GM13977 (cell line): ENCODE data around the gene MESD.

ENCODE experiments used
- DNase-seq: peaks from one replicate; pipeline ENCODE4 v3.0.0; 2012; ENCODE audit warnings: low spot score
- CTCF ChIP-seq: IDR thresholded peaks from 2 replicates; pipeline ENCODE4 v1.5.1; 2012; ENCODE audit warnings: mild to moderate bottlenecking, control low read depth; ENCODE audit not compliant: insufficient read depth; ENCODE audit errors: extremely low read depth, missing control alignments
- in situ Hi-C: fragments of 300-500 bp; cut with MboI; formaldehyde crosslinking; loops from one replicate; pipeline ENCODE4 v1.12.0; 2022; ENCODE audit warnings: low sequenced_read_pairs, low pct_unique_long_range_greater_than_20kb, mixed read lengths, inconsistent platforms; ENCODE audit not compliant: unreplicated experiment

Gene MESD

GRCh38 chr15:80989518-80990478, at the start of gene MESD:
MESD (minus strand) TSS chr15:80989819; CDS start chr15:80989791, 28 bp downstream.
- DNase-seq, result peak; percentile 97
- in situ Hi-C loops, result loop anchor here (10.0 to 25.0 kb wide), 2 partner anchors 115 to 298 kb away; no protein-coding TSS in a partner anchor
- TF ChIP-seq CTCF, result no peak

- no peak for DNase-seq
- no peak for TF ChIP-seq CTCF
- in situ Hi-C loops, result no loop called here
Observed at GRCh38 chr15:81038975-81039607, 49.5 kb upstream of the MESD start.

- no peak for TF ChIP-seq CTCF
- DNase-seq, result no peak
- in situ Hi-C loops, result no loop called here
Observed at GRCh38 chr15:81037952-81038743, 48.5 kb upstream of the MESD start.

- TF ChIP-seq CTCF, result no peak
- in situ Hi-C loops, result no loop called here
- DNase-seq, result no peak
Observed at GRCh38 chr15:81033508-81033907, 43.9 kb upstream of the MESD start.

GRCh38 chr15:81032818-81033217, 43.2 kb upstream of the MESD start:
- in situ Hi-C loops, result no loop called here
- DNase-seq, result no peak
- TF ChIP-seq CTCF, result no peak

- DNase-seq, result no peak
- in situ Hi-C loops, result no loop called here
- TF ChIP-seq CTCF, result no peak
Observed at GRCh38 chr15:81032355-81032754, 42.7 kb upstream of the MESD start.
